ENCODE data around the gene LBH.

LBH gene

GRCh38 chr2:30269771-30270145 is 38.4 kb downstream of the LBH start:
- Histone ChIP-seq H3K36me3 (replicated peaks) (no peaks in the 10 kb centered on the region), H3K27me3 (replicated peaks) (no peaks in the 10 kb centered on the region), H3K4me3 (ENCODE audit: low read depth, low read length) (no peak overlapping the region), H3K27ac (no peak overlapping the region)
- in situ Hi-C loops (cut with HindIII; ENCODE audit: low pct_ligation_motif_present, low sequenced_read_pairs): no loop called here
- no peak for DNase-seq
- TF ChIP-seq, protein P1, sequence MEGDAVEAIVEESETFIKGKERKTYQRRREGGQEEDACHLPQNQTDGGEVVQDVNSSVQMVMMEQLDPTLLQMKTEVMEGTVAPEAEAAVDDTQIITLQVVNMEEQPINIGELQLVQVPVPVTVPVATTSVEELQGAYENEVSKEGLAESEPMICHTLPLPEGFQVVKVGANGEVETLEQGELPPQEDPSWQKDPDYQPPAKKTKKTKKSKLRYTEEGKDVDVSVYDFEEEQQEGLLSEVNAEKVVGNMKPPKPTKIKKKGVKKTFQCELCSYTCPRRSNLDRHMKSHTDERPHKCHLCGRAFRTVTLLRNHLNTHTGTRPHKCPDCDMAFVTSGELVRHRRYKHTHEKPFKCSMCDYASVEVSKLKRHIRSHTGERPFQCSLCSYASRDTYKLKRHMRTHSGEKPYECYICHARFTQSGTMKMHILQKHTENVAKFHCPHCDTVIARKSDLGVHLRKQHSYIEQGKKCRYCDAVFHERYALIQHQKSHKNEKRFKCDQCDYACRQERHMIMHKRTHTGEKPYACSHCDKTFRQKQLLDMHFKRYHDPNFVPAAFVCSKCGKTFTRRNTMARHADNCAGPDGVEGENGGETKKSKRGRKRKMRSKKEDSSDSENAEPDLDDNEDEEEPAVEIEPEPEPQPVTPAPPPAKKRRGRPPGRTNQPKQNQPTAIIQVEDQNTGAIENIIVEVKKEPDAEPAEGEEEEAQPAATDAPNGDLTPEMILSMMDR (IDR thresholded peaks at IDR 0.05; ENCODE audit: low read depth, low read length, missing control alignments): no peak

GRCh38 chr2:30270166-30270565 is 38.8 kb downstream of the LBH start:
- H3K4me3 ChIP-seq (ENCODE audit: low read depth, low read length): no peak overlapping the region
- TF ChIP-seq, protein P1 (IDR thresholded peaks at IDR 0.05; ENCODE audit: low read depth, low read length, missing control alignments): no peak
- no peak for DNase-seq
- no peaks in the 10 kb centered on the region for H3K27me3 ChIP-seq (replicated peaks)
- in situ Hi-C loops (cut with HindIII; ENCODE audit: low pct_ligation_motif_present, low sequenced_read_pairs): no loop called here
- H3K27ac ChIP-seq: no peak overlapping the region
- no peaks in the 10 kb centered on the region for H3K36me3 ChIP-seq (replicated peaks)

- H3K27ac ChIP-seq: no peak overlapping the region
- TF ChIP-seq, protein P1 (IDR thresholded peaks at IDR 0.05; ENCODE audit: low read depth, low read length, missing control alignments): no peak
- no peaks in the 10 kb centered on the region for H3K27me3 ChIP-seq (replicated peaks)
- no peak overlapping the region for H3K4me3 ChIP-seq (ENCODE audit: low read depth, low read length)
- no peaks in the 10 kb centered on the region for H3K36me3 ChIP-seq (replicated peaks)
- DNase-seq: no peak
- in situ Hi-C loops (cut with HindIII; ENCODE audit: low pct_ligation_motif_present, low sequenced_read_pairs): no loop called here
Measured at GRCh38 chr2:30271301-30271700, 40.0 kb downstream of the LBH start.

- Histone ChIP-seq H3K27ac (no peak overlapping the region), H3K36me3 (replicated peaks) (no peaks in the 10 kb centered on the region), H3K4me3 (ENCODE audit: low read depth, low read length) (no peak overlapping the region), H3K27me3 (replicated peaks) (no peaks in the 10 kb centered on the region)
- TF ChIP-seq, protein P1 (IDR thresholded peaks at IDR 0.05; ENCODE audit: low read depth, low read length, missing control alignments): no peak
- no peak for DNase-seq
- in situ Hi-C loops (cut with HindIII; ENCODE audit: low pct_ligation_motif_present, low sequenced_read_pairs): no loop called here
Measured at GRCh38 chr2:30272286-30272685, 41.0 kb downstream of the LBH start.

- DNase-seq: peak; percentile 27
- TF ChIP-seq, protein P1 (IDR thresholded peaks at IDR 0.05; ENCODE audit: low read depth, low read length, missing control alignments): no peak
- in situ Hi-C loops (cut with HindIII; ENCODE audit: low pct_ligation_motif_present, low sequenced_read_pairs): no loop called here
- H3K27ac ChIP-seq: no peak overlapping the region
- H3K4me3 ChIP-seq (ENCODE audit: low read depth, low read length): no peak overlapping the region
- H3K27me3 ChIP-seq (replicated peaks): no peaks in the 10 kb centered on the region
- no peaks in the 10 kb centered on the region for H3K36me3 ChIP-seq (replicated peaks)
Measured at GRCh38 chr2:30272761-30273573, 41.6 kb downstream of the LBH start.

DNA sequence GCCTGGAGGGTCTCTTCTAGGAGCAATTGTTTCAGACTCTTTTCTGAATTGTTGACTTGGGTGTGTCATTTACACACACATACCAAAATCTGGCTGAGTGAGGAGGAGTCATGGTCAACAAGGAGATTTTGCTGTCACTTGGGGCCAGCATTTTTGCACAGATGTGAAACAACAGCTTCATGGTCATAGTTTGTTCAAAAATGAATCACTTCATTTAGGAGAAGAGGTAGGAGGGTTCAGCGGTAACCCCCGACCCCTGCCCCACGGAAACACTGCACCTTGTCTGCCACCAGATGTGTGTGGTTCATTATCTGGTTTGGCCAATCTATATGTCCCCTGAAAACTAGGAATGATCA is 42.2 kb downstream of the LBH start:
- Histone ChIP-seq H3K4me3 (ENCODE audit: low read depth, low read length) (no peak overlapping the region), H3K27me3 (replicated peaks) (no peaks in the 10 kb centered on the region), H3K27ac (no peak overlapping the region), H3K36me3 (replicated peaks) (no peaks in the 10 kb centered on the region)
- TF ChIP-seq, protein P1 (IDR thresholded peaks at IDR 0.05; ENCODE audit: low read depth, low read length, missing control alignments): no peak
- DNase-seq: no peak
- in situ Hi-C loops (cut with HindIII; ENCODE audit: low pct_ligation_motif_present, low sequenced_read_pairs): no loop called here

Measured in brain microvascular endothelial cell (primary cell).